Panc1 (cell line): ENCODE results near the gene NCAM1. TPM values are rescaled to one million over a fixed set of nuclear protein-coding genes. Genes with fewer than 3 reads are reported as not detected.

ENCODE experiments used
- ATAC-seq: fragments of 200-7000 bp; cut with Tn5 transposase; 2 replicates; pipeline ENCODE4 v1.9.1; 2020; ENCODE audit warnings: mild to moderate bottlenecking, moderate library complexity
- BruUV-seq: library from RNA; stranded (reverse); fragments of 400-500 nt; replicated peaks from 2 replicates; lab custom pipeline; 2021; lab: Mats Ljungman, UMichigan
- CTCF ChIA-PET: fragments of 300-600 bp; sonication (Branson Sonifier 250); formaldehyde crosslinking; loops from one replicate; lab custom pipeline; 2022; ENCODE audit warnings: antibody characterized with exemption; lab: Charles Lee
- POLR2A ChIA-PET: fragments of 300-600 bp; sonication (Branson Sonifier 250); formaldehyde crosslinking; loops from one replicate; lab custom pipeline; 2022; ENCODE audit warnings: antibody characterized with exemption; lab: Charles Lee
- DNase-seq: peaks from one replicate; pipeline ENCODE4 v3.0.0-alpha.2; 2010; ENCODE audit warnings: low read depth, low spot score
- H3K27ac ChIP-seq: 2 replicates; pipeline ENCODE4 v1.5.1; 2011; ENCODE audit warnings: mild to moderate bottlenecking, low read length, inconsistent platforms
- H3K27me3 ChIP-seq: fragments of 200-500 bp; sonication (Bioruptor generic); 2 replicates; pipeline ENCODE4 v1.6.0; 2014; ENCODE audit warnings: low read length, inconsistent platforms; ENCODE audit not compliant: control insufficient read depth, insufficient read depth
- H3K36me3 ChIP-seq: fragments of 200-500 bp; sonication (Bioruptor generic); 2 replicates; pipeline ENCODE4 v1.5.1; 2014; ENCODE audit warnings: inconsistent platforms, mild to moderate bottlenecking, low read length, moderate library complexity; ENCODE audit not compliant: control insufficient read depth, insufficient read depth
- H3K4me1 ChIP-seq: 2 replicates; pipeline ENCODE4 v1.5.1; 2011; ENCODE audit warnings: inconsistent platforms, mild to moderate bottlenecking, low read length, moderate library complexity; ENCODE audit not compliant: control insufficient read depth, insufficient read depth
- H3K4me3 ChIP-seq, 2 experiments: 2 replicates each; pipeline ENCODE4 v1.5.1; 2011 to 2012; ENCODE audit warnings: low read depth in 2 of 2, low read length in 2 of 2, mild to moderate bottlenecking in 2 of 2, inconsistent platforms in 1 of 2, moderate library complexity in 1 of 2
- H3K9me3 ChIP-seq: fragments of 200-500 bp; sonication (Bioruptor generic); 2 replicates; pipeline ENCODE4 v1.5.1; 2014; ENCODE audit warnings: low read depth, mild to moderate bottlenecking, inconsistent platforms, low read length, moderate library complexity; ENCODE audit not compliant: control insufficient read depth, insufficient read depth
- CTCF ChIP-seq: fragments of 450-650 bp; IDR thresholded peaks from 2 replicates; pipeline ENCODE4 v1.5.1; 2017; ENCODE audit warnings: mild to moderate bottlenecking
- POLR2AphosphoS5 ChIP-seq: IDR thresholded peaks from 2 replicates; pipeline ENCODE4 v1.6.1; 2012; ENCODE audit warnings: mild to moderate bottlenecking, low read depth, low read length, moderate library complexity
- REST ChIP-seq, 2 experiments: IDR thresholded peaks; 2 replicates each; pipeline ENCODE4 v1.6.1; 2011 to 2012; ENCODE audit warnings: low read depth in 2 of 2, control low read depth in 1 of 2, low read length in 1 of 2, mild to moderate bottlenecking in 1 of 2, moderate library complexity in 1 of 2; ENCODE audit not compliant: insufficient read depth in 1 of 2
- SIN3A ChIP-seq: IDR thresholded peaks from 2 replicates; pipeline ENCODE4 v1.6.1; 2012; ENCODE audit warnings: low read depth, mild to moderate bottlenecking, low read length, moderate library complexity, borderline replicate concordance; ENCODE audit not compliant: insufficient read depth
- TCF7L2 ChIP-seq: IDR thresholded peaks from 2 replicates; pipeline ENCODE4 v1.6.1; 2011; ENCODE audit warnings: mild to moderate bottlenecking, low read depth, low read length, inconsistent platforms
- in situ Hi-C: cut with HindIII; loops from 2 replicates; pipeline ENCODE4 v1.10.0; 2016; ENCODE audit warnings: low sequenced_read_pairs, low pct_unique_long_range_greater_than_20kb
- intact Hi-C: fragments of 100-400 bp; cut with micrococcal nuclease; formaldehyde crosslinking; loops from one replicate; pipeline ENCODE4 v1.10.0; 2022; ENCODE audit not compliant: unreplicated experiment
- total RNA-seq: library from RNA; stranded (reverse); gene quantifications from one replicate; pipeline ENCODE4 v1.2.1, GENCODE V29; 2021; ENCODE audit not compliant: unreplicated experiment

Gene NCAM1
- total RNA-seq, 1 experiment from 2014 or later = 0.18 TPM

- BruUV-seq = no TSS peak
- in situ Hi-C loops (no loop called here), intact Hi-C loops (no loop called here)
- H3K27me3 ChIP-seq = peaks cover 25% of the 10 kb centered on the region
- DNase-seq = no peak
- ChIA-PET CTCF (no interaction called here), POLR2A (no interaction called here)
- TF ChIP-seq SIN3A = no peak
- TF ChIP-seq TCF7L2 = no peak
- TF ChIP-seq REST (IDR thresholded peaks at IDR 0.05; ENCODE audit: insufficient read depth in 1 of 2, low read depth in 2 of 2, low read length in 1 of 2) = no peak
- TF ChIP-seq POLR2AphosphoS5 = no peak
- no peak for TF ChIP-seq CTCF
- no peaks in the 10 kb centered on the region for H3K36me3 ChIP-seq
- no peaks in the 10 kb centered on the region for H3K4me1 ChIP-seq
- H3K27ac ChIP-seq = no peak overlapping the region
- no peak for ATAC-seq
- no peaks in the 10 kb centered on the region for H3K9me3 ChIP-seq
- no peak overlapping the region for H3K4me3 ChIP-seq
These were observed 218.0 kb downstream of the NCAM1 start for GRCh38 chr11:113179181-113179704.

- DNase-seq = no peak
- intact Hi-C loops (no loop called here), in situ Hi-C loops (no loop called here)
- H3K4me1 ChIP-seq = no peaks in the 10 kb centered on the region
- no TSS peak for BruUV-seq
- ATAC-seq = no peak
- ChIA-PET CTCF (no interaction called here), POLR2A (no interaction called here)
- no peak overlapping the region for H3K27ac ChIP-seq
- no peaks in the 10 kb centered on the region for H3K36me3 ChIP-seq
- H3K9me3 ChIP-seq = no peaks in the 10 kb centered on the region
- peaks cover 29% of the 10 kb centered on the region for H3K27me3 ChIP-seq
- no peak overlapping the region for H3K4me3 ChIP-seq
- TF ChIP-seq POLR2AphosphoS5 (no peak), TCF7L2 (no peak), SIN3A (no peak), CTCF (no peak), REST (IDR thresholded peaks at IDR 0.05; ENCODE audit: insufficient read depth in 1 of 2, low read depth in 2 of 2, low read length in 1 of 2) (no peak)
These were observed 219.9 kb downstream of the NCAM1 start for GRCh38 chr11:113181094-113181493.
